ENCODE measurements around the gene CCDC116.

- TF ChIP-seq POLR2AphosphoS5 (IDR thresholded peaks at IDR 0.05; ENCODE audit: low read depth, low read length): no peak
- TF ChIP-seq POLR2A (IDR thresholded peaks at IDR 0.05; ENCODE audit: low read depth, low read length): no peak
- TF ChIP-seq PAX5 (IDR thresholded peaks at IDR 0.05; ENCODE audit: insufficient read depth, low read length, severe bottlenecking): no peak
These were observed 41.2 kb downstream of the CCDC116 start for GRCh38 chr22:21673534-21674321.
